ENCODE results near the gene KLHL2.
"Not testable (repeated sequence)": the region's sequence is repeated elsewhere in the genome, so short reads cannot be mapped to it uniquely, and the experiment has no call there.

The KLHL2 gene

GRCh38 chr4:165234766-165235165 is 27.4 kb downstream of the KLHL2 start:
- no peak for DNase-seq

GRCh38 chr4:165236852-165237251 is 29.5 kb downstream of the KLHL2 start:
- not testable (repeated sequence) for DNase-seq

GRCh38 chr4:165238041-165238640 is 30.8 kb downstream of the KLHL2 start:
- not testable (repeated sequence) for DNase-seq

GRCh38 chr4:165240761-165241160 is 33.4 kb downstream of the KLHL2 start:
- not testable (repeated sequence) for DNase-seq

GRCh38 chr4:165244148-165244547 is 36.8 kb downstream of the KLHL2 start:
- not testable (repeated sequence) for DNase-seq

GRCh38 chr4:165244587-165245186 is 37.3 kb downstream of the KLHL2 start:
- DNase-seq = not testable (repeated sequence)

GRCh38 chr4:165248102-165248501 is 40.7 kb downstream of the KLHL2 start:
- DNase-seq = no peak

- DNase-seq = not testable (repeated sequence)
These were observed 41.5 kb downstream of the KLHL2 start for GRCh38 chr4:165248904-165249303.

- DNase-seq = not testable (repeated sequence)
These were observed 47.4 kb downstream of the KLHL2 start for GRCh38 chr4:165254771-165255170.

GRCh38 chr4:165255439-165255838 is 48.1 kb downstream of the KLHL2 start:
- not testable (repeated sequence) for DNase-seq

GRCh38 chr4:165256074-165256659 is 48.8 kb downstream of the KLHL2 start:
- not testable (repeated sequence) for DNase-seq

- not testable (repeated sequence) for DNase-seq
These were observed 52.4 kb downstream of the KLHL2 start for GRCh38 chr4:165259776-165260175.

GRCh38 chr4:165262306-165262705 is 54.9 kb downstream of the KLHL2 start:
- DNase-seq = not testable (repeated sequence)

- not testable (repeated sequence) for DNase-seq
These were observed 56.1 kb downstream of the KLHL2 start for GRCh38 chr4:165263466-165263865.

- DNase-seq = not testable (repeated sequence)
These were observed 62.6 kb downstream of the KLHL2 start for GRCh38 chr4:165269931-165270330.

- not testable (repeated sequence) for DNase-seq
These were observed 66.1 kb downstream of the KLHL2 start for GRCh38 chr4:165273443-165273842.

- DNase-seq = not testable (repeated sequence)
These were observed 68.0 kb downstream of the KLHL2 start for GRCh38 chr4:165275357-165275756.

GRCh38 chr4:165279531-165279930 is 72.2 kb downstream of the KLHL2 start:
- DNase-seq = not testable (repeated sequence)

GRCh38 chr4:165284697-165285096 is 77.3 kb downstream of the KLHL2 start:
- DNase-seq = not testable (repeated sequence)

- DNase-seq = not testable (repeated sequence)
These were observed 79.4 kb downstream of the KLHL2 start for GRCh38 chr4:165286619-165287340.

GRCh38 chr4:165288226-165288625 is 80.9 kb downstream of the KLHL2 start:
- DNase-seq = no peak

- DNase-seq = no peak
These were observed 81.5 kb downstream of the KLHL2 start for GRCh38 chr4:165288639-165289422.

GRCh38 chr4:165289423-165289785 is 82.0 kb downstream of the KLHL2 start:
- no peak for DNase-seq

Measured in T1000 (cell line).